A549 (cell line): Measurements from ENCODE around the gene MYO10.

ENCODE experiments used
- RCOR1 ChIP-seq: fragments of 150-350 bp; IDR thresholded peaks from 2 replicates; pipeline ENCODE4 v1.6.1; 2014; ENCODE audit warnings: antibody characterized with exemption, low read length, low read depth
- TF ChIP-seq, protein P1 (sequence below): fragments of >200 bp; sonication (Bioruptor Twin); formaldehyde crosslinking; IDR thresholded peaks from 3 replicates; pipeline ENCODE4 v1.5.1; 2016

- TF ChIP-seq RCOR1, result no peak
- TF ChIP-seq, protein P1, sequence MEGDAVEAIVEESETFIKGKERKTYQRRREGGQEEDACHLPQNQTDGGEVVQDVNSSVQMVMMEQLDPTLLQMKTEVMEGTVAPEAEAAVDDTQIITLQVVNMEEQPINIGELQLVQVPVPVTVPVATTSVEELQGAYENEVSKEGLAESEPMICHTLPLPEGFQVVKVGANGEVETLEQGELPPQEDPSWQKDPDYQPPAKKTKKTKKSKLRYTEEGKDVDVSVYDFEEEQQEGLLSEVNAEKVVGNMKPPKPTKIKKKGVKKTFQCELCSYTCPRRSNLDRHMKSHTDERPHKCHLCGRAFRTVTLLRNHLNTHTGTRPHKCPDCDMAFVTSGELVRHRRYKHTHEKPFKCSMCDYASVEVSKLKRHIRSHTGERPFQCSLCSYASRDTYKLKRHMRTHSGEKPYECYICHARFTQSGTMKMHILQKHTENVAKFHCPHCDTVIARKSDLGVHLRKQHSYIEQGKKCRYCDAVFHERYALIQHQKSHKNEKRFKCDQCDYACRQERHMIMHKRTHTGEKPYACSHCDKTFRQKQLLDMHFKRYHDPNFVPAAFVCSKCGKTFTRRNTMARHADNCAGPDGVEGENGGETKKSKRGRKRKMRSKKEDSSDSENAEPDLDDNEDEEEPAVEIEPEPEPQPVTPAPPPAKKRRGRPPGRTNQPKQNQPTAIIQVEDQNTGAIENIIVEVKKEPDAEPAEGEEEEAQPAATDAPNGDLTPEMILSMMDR, result no peak
These were observed 69.8 kb downstream of the MYO10 start for GRCh38 chr5:16866273-16866672.
